HCT116 (cell line): ENCODE data around the gene CTNND2. TPM values are rescaled to one million over a fixed set of nuclear protein-coding genes. Genes with fewer than 3 reads are reported as not detected.

ENCODE experiments used
- ATAC-seq: fragments of 200-7000 bp; cut with Tn5 transposase; 2 replicates; pipeline ENCODE4 v1.9.1; 2020; ENCODE audit warnings: mild to moderate bottlenecking, moderate library complexity
- BruUV-seq: library from RNA; stranded (reverse); fragments of 400-500 nt; replicated peaks from 2 replicates; lab custom pipeline; 2021; lab: Mats Ljungman, UMichigan
- CTCF ChIA-PET: fragments of 300-600 bp; sonication (Branson Sonifier 250); formaldehyde crosslinking; loops from one replicate; lab custom pipeline; 2021; ENCODE audit warnings: antibody characterized with exemption; lab: Charles Lee
- POLR2A ChIA-PET: fragments of 300-600, 350-600 bp; sonication (Branson Sonifier 250); formaldehyde crosslinking; loops from one replicate; lab custom pipeline; 2021; ENCODE audit warnings: antibody characterized with exemption; lab: Charles Lee
- RAD21 ChIA-PET, 2 experiments: fragments of 300-600 bp; sonication (Branson Sonifier 250); formaldehyde crosslinking; loops; one replicate each; lab custom pipeline; 2023; ENCODE audit warnings: low total read pairs in 2 of 2; ENCODE audit not compliant: uncharacterized antibody in 2 of 2, unreplicated experiment in 2 of 2, low non-redundant PET in 1 of 2; lab: Charles Lee
- DNase-seq: peaks from one replicate; pipeline ENCODE4 v3.0.0-alpha.2; 2010; ENCODE audit warnings: low read depth, low spot score
- H2AFZ ChIP-seq: fragments of 200-600 bp; shearing (Covaris generic), sonication (generic); 2 replicates; pipeline ENCODE4 v1.6.1; 2017; ENCODE audit warnings: low read depth, mixed run types, mixed read lengths, antibody characterized with exemption, low read length; ENCODE audit not compliant: poor library complexity, severe bottlenecking
- H3K27ac ChIP-seq: 2 replicates; pipeline ENCODE4 v1.5.1; 2012; ENCODE audit warnings: low read depth, low read length
- H3K27me3 ChIP-seq: fragments of 200-600 bp; sonication (generic); 2 replicates; pipeline ENCODE4 v1.6.1; 2016; ENCODE audit warnings: mixed run types, low read length, mixed read lengths; ENCODE audit not compliant: insufficient read depth
- H3K36me3 ChIP-seq, 2 experiments: fragments of 200-500 bp in 1 of 2; fragments of 200-600 bp in 1 of 2; sonication (Bioruptor generic) in 1 of 2; sonication (generic) in 1 of 2; 2 replicates each; pipeline versions ENCODE4 v1.5.1 to v1.6.1; 2014 to 2016; ENCODE audit warnings: low read length in 2 of 2, inconsistent platforms in 1 of 2, mixed read lengths in 1 of 2, mixed run types in 1 of 2; ENCODE audit not compliant: insufficient read depth in 2 of 2, control insufficient read depth in 1 of 2
- H3K4me1 ChIP-seq, 2 experiments: fragments of 200-600 bp in 1 of 2; sonication (generic) in 1 of 2; 2 replicates each; pipeline versions ENCODE4 v1.5.1 to v1.6.1; 2012 to 2017; ENCODE audit warnings: low read length in 2 of 2, inconsistent platforms in 1 of 2, mild to moderate bottlenecking in 1 of 2, mixed read lengths in 1 of 2, mixed run types in 1 of 2, moderate library complexity in 1 of 2; ENCODE audit not compliant: insufficient read depth in 2 of 2, control insufficient read depth in 1 of 2
- H3K4me2 ChIP-seq: fragments of 200-600 bp; sonication (generic); 2 replicates; pipeline ENCODE4 v1.6.1; 2017; ENCODE audit warnings: mixed run types, low read length, mixed read lengths
- H3K4me3 ChIP-seq, 2 experiments: fragments of 200-600 bp in 1 of 2; sonication (generic) in 1 of 2; replicated peaks in 1 of 2; 2 replicates each; pipeline ENCODE4 v1.5.1; 2011 to 2016; ENCODE audit warnings: low read length in 2 of 2, control low read depth in 1 of 2, low read depth in 1 of 2, mild to moderate bottlenecking in 1 of 2, mixed read lengths in 1 of 2, mixed run types in 1 of 2
- H3K79me2 ChIP-seq: fragments of 200-600 bp; sonication (generic); 2 replicates; pipeline ENCODE4 v1.6.1; 2017; ENCODE audit warnings: mild to moderate bottlenecking, mixed run types, low read length, moderate library complexity, mixed read lengths; ENCODE audit not compliant: insufficient read depth
- H3K9ac ChIP-seq: fragments of 200-600 bp; sonication (generic); 2 replicates; pipeline ENCODE4 v1.6.1; 2016; ENCODE audit warnings: low read length, mixed read lengths
- H3K9me2 ChIP-seq: fragments of 200-600 bp; sonication (generic), shearing (Covaris generic); 2 replicates; pipeline ENCODE4 v1.6.1; 2017; ENCODE audit warnings: mixed run types, mild to moderate bottlenecking, moderate library complexity; ENCODE audit not compliant: insufficient read depth
- H3K9me3 ChIP-seq, 2 experiments: fragments of 200-500 bp in 1 of 2; fragments of 200-600 bp in 1 of 2; sonication (Bioruptor generic) in 1 of 2; sonication (generic) in 1 of 2; 2 replicates each; pipeline ENCODE4 v1.6.1; 2014 to 2017; ENCODE audit warnings: low read length in 2 of 2, mixed read lengths in 2 of 2, inconsistent platforms in 1 of 2, low read depth in 1 of 2, mild to moderate bottlenecking in 1 of 2, mixed run types in 1 of 2, moderate library complexity in 1 of 2; ENCODE audit not compliant: control insufficient read depth in 1 of 2, insufficient read depth in 1 of 2
- H4K20me1 ChIP-seq: fragments of 200-600 bp; sonication (generic), shearing (Covaris generic); 2 replicates; pipeline ENCODE4 v1.6.1; 2017; ENCODE audit warnings: mixed run types, mild to moderate bottlenecking, moderate library complexity; ENCODE audit not compliant: insufficient read depth
- CBX3 ChIP-seq: IDR thresholded peaks from 2 replicates; pipeline ENCODE4 v1.6.1; 2012; ENCODE audit warnings: low read depth
- CEBPB ChIP-seq: IDR thresholded peaks from 2 replicates; pipeline ENCODE4 v1.6.1; 2012; ENCODE audit warnings: low read depth
- EGR1 ChIP-seq: IDR thresholded peaks from 2 replicates; pipeline ENCODE4 v1.6.1; 2012; ENCODE audit warnings: low read depth
- ELF1 ChIP-seq: IDR thresholded peaks from 2 replicates; pipeline ENCODE4 v1.6.1; 2012; ENCODE audit warnings: low read depth, borderline replicate concordance
- EZH2 ChIP-seq: fragments of 200-600 bp; sonication (generic); IDR thresholded peaks from 2 replicates; pipeline ENCODE4 v1.6.1; 2017; ENCODE audit warnings: antibody characterized with exemption, mixed run types
- FOSL1 ChIP-seq: IDR thresholded peaks from 2 replicates; pipeline ENCODE4 v1.6.1; 2012; ENCODE audit warnings: low read depth
- JUND ChIP-seq: IDR thresholded peaks from 2 replicates; pipeline ENCODE4 v1.6.1; 2012
- POLR2A ChIP-seq: IDR thresholded peaks from 2 replicates; pipeline ENCODE4 v1.7.0; 2011; ENCODE audit warnings: borderline replicate concordance; ENCODE audit not compliant: insufficient read depth, insufficient read length; ENCODE audit errors: extremely low read depth
- POLR2AphosphoS5 ChIP-seq: IDR thresholded peaks from 2 replicates; pipeline ENCODE4 v1.6.1; 2011; ENCODE audit warnings: mild to moderate bottlenecking, low read depth, low read length, moderate library complexity
- RAD21 ChIP-seq: IDR thresholded peaks from 2 replicates; pipeline ENCODE4 v1.6.1; 2012; ENCODE audit warnings: low read depth, mild to moderate bottlenecking
- SIN3A ChIP-seq: IDR thresholded peaks from 2 replicates; pipeline ENCODE4 v1.6.1; 2012; ENCODE audit warnings: low read depth
- SRF ChIP-seq: IDR thresholded peaks from 2 replicates; pipeline ENCODE4 v1.6.1; 2012; ENCODE audit warnings: low read depth
- TCF7L2 ChIP-seq: IDR thresholded peaks from 2 replicates; pipeline ENCODE4 v1.7.0; 2011; ENCODE audit warnings: borderline replicate concordance, inconsistent platforms; ENCODE audit not compliant: insufficient read depth, insufficient read length; ENCODE audit errors: extremely low read depth
- YY1 ChIP-seq: IDR thresholded peaks from 2 replicates; pipeline ENCODE4 v1.6.1; 2011; ENCODE audit warnings: low read length, low read depth, moderate library complexity, mild to moderate bottlenecking; ENCODE audit not compliant: insufficient replicate concordance; ENCODE audit errors: extremely low read depth
- ZFX ChIP-seq: fragments of 450-650 bp; IDR thresholded peaks from 2 replicates; pipeline ENCODE4 v1.6.1; 2017
- intact Hi-C: fragments of 100-400 bp; cut with micrococcal nuclease; formaldehyde crosslinking; loops from 2 replicates; pipeline ENCODE4 v1.10.0; 2022
- total RNA-seq: library from RNA; stranded (reverse); gene quantifications from one replicate; pipeline ENCODE4 v1.2.1, GENCODE V29; 2021; ENCODE audit not compliant: unreplicated experiment
- TF ChIP-seq, protein P1 (sequence below): IDR thresholded peaks from 2 replicates; pipeline ENCODE4 v1.6.1; 2011; ENCODE audit warnings: mild to moderate bottlenecking, low read length, moderate library complexity; ENCODE audit not compliant: insufficient replicate concordance; ENCODE audit errors: extremely low read depth
- TF ChIP-seq, protein P2 (sequence below): IDR thresholded peaks from 2 replicates; pipeline ENCODE4 v1.6.1; 2012; ENCODE audit warnings: low read depth
- TF ChIP-seq, protein P3 (sequence below): IDR thresholded peaks from 2 replicates; pipeline ENCODE4 v1.6.1; 2012
- TF ChIP-seq, protein P4 (sequence below), 3 experiments: fragments of 200-600 bp in 1 of 3; sonication (generic) in 1 of 3; IDR thresholded peaks in 2 of 3; conservative IDR thresholded peaks in 1 of 3; 2 replicates each; pipeline ENCODE4 v1.5.1; 2012 to 2017; ENCODE audit warnings: low read depth in 2 of 3, low read length in 2 of 3, antibody characterized with exemption in 1 of 3, borderline replicate concordance in 1 of 3, control low read depth in 1 of 3, mild to moderate bottlenecking in 1 of 3, mixed read lengths in 1 of 3, mixed run types in 1 of 3, moderate library complexity in 1 of 3; ENCODE audit not compliant: insufficient read depth in 1 of 3
- TF ChIP-seq, protein P5 (sequence below): IDR thresholded peaks from 2 replicates; pipeline ENCODE4 v1.6.1; 2012

CTNND2 gene
- total RNA-seq, 1 experiment from 2014 or later, result not detected

DNA sequence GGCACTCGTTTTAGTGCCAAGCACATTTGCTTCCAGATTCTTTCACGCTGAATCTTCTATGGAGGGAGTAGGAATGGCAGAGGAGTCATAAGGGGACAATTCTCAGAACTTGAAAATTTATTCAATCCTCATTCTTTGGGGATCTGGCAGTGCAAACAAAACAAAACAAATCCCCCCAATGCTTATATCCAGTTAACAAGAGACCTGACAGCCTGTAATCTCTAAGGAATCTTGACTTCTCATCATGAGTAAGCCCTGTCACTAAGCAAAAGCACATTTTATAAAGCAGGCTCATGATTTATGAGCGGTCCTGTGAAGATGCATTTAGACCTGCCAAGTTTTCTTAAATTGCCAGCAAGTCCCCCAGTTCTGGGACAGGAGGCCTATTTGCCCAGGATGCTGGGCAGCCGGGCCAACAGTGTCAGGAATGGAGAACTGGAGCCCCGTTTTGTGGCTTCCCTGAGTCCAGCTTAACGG, 513.9 kb downstream of the CTNND2 start (continued):
- no peak for TF ChIP-seq EZH2

DNA sequence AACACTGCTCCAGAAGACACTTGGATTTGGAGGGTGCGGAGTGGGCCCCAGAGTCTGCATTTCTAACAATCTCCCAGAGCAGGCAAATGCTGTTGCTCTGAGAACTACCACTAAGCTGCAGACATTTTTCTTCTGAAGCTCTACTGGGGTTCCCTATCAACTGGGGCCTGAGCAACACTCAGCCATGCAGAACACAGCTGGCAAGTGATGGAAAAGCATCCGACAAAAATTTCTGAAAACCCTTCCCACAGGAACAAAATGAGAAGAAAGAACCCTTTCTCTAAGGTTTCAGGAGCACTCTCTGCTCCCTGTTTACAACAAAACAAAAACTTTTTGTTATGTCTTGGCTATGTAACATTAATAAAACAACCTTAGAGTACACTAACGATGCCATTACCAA, 516.9 kb downstream of the CTNND2 start:
- ChIA-PET CTCF (no interaction called here), POLR2A (no interaction called here)
- TF ChIP-seq, protein P1, sequence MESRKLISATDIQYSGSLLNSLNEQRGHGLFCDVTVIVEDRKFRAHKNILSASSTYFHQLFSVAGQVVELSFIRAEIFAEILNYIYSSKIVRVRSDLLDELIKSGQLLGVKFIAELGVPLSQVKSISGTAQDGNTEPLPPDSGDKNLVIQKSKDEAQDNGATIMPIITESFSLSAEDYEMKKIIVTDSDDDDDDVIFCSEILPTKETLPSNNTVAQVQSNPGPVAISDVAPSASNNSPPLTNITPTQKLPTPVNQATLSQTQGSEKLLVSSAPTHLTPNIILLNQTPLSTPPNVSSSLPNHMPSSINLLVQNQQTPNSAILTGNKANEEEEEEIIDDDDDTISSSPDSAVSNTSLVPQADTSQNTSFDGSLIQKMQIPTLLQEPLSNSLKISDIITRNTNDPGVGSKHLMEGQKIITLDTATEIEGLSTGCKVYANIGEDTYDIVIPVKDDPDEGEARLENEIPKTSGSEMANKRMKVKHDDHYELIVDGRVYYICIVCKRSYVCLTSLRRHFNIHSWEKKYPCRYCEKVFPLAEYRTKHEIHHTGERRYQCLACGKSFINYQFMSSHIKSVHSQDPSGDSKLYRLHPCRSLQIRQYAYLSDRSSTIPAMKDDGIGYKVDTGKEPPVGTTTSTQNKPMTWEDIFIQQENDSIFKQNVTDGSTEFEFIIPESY, result no peak
- TF ChIP-seq RAD21 (no peak), EGR1 (no peak), ELF1 (no peak), TCF7L2 (no peak), CBX3 (no peak), CEBPB (no peak), JUND (no peak), EZH2 (no peak), SIN3A (no peak), SRF (no peak), POLR2A (no peak), ZFX (no peak), FOSL1 (no peak), POLR2AphosphoS5 (no peak), YY1 (no peak)
- TF ChIP-seq, protein P2, sequence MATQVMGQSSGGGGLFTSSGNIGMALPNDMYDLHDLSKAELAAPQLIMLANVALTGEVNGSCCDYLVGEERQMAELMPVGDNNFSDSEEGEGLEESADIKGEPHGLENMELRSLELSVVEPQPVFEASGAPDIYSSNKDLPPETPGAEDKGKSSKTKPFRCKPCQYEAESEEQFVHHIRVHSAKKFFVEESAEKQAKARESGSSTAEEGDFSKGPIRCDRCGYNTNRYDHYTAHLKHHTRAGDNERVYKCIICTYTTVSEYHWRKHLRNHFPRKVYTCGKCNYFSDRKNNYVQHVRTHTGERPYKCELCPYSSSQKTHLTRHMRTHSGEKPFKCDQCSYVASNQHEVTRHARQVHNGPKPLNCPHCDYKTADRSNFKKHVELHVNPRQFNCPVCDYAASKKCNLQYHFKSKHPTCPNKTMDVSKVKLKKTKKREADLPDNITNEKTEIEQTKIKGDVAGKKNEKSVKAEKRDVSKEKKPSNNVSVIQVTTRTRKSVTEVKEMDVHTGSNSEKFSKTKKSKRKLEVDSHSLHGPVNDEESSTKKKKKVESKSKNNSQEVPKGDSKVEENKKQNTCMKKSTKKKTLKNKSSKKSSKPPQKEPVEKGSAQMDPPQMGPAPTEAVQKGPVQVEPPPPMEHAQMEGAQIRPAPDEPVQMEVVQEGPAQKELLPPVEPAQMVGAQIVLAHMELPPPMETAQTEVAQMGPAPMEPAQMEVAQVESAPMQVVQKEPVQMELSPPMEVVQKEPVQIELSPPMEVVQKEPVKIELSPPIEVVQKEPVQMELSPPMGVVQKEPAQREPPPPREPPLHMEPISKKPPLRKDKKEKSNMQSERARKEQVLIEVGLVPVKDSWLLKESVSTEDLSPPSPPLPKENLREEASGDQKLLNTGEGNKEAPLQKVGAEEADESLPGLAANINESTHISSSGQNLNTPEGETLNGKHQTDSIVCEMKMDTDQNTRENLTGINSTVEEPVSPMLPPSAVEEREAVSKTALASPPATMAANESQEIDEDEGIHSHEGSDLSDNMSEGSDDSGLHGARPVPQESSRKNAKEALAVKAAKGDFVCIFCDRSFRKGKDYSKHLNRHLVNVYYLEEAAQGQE, result no peak
- TF ChIP-seq, protein P3, sequence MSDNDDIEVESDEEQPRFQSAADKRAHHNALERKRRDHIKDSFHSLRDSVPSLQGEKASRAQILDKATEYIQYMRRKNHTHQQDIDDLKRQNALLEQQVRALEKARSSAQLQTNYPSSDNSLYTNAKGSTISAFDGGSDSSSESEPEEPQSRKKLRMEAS, result no peak
- TF ChIP-seq, protein P4, sequence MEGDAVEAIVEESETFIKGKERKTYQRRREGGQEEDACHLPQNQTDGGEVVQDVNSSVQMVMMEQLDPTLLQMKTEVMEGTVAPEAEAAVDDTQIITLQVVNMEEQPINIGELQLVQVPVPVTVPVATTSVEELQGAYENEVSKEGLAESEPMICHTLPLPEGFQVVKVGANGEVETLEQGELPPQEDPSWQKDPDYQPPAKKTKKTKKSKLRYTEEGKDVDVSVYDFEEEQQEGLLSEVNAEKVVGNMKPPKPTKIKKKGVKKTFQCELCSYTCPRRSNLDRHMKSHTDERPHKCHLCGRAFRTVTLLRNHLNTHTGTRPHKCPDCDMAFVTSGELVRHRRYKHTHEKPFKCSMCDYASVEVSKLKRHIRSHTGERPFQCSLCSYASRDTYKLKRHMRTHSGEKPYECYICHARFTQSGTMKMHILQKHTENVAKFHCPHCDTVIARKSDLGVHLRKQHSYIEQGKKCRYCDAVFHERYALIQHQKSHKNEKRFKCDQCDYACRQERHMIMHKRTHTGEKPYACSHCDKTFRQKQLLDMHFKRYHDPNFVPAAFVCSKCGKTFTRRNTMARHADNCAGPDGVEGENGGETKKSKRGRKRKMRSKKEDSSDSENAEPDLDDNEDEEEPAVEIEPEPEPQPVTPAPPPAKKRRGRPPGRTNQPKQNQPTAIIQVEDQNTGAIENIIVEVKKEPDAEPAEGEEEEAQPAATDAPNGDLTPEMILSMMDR (IDR thresholded peaks at IDR 0.05 in 2 of 3, conservative IDR thresholded peaks at IDR 0.05 in 1 of 3; ENCODE audit: borderline replicate concordance in 1 of 3, insufficient read depth in 1 of 3, low read depth in 2 of 3, low read length in 2 of 3), result no peak
- TF ChIP-seq, protein P5, sequence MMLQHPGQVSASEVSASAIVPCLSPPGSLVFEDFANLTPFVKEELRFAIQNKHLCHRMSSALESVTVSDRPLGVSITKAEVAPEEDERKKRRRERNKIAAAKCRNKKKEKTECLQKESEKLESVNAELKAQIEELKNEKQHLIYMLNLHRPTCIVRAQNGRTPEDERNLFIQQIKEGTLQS, result no peak

More for the DNA sequence above, 516.9 kb downstream of the CTNND2 start:
- H4K20me1 ChIP-seq, result no peaks in the 10 kb centered on the region
- H3K4me2 ChIP-seq, result no peak overlapping the region
- H3K36me3 ChIP-seq, result no peaks in the 10 kb centered on the region
- RAD21 ChIA-PET, result no interaction called here
- no peak overlapping the region for H3K27ac ChIP-seq
- ATAC-seq, result no peak
- H3K4me1 ChIP-seq, result no peaks in the 10 kb centered on the region
- H3K79me2 ChIP-seq, result no peaks in the 10 kb centered on the region
- no peak overlapping the region for H3K4me3 ChIP-seq
- DNase-seq, result no peak
- H2AFZ ChIP-seq, result no peak overlapping the region
- peaks cover 0 to 10% of the 10 kb centered on the region in 2 experiments; a peak in 2 of 4 replicates for H3K9me3 ChIP-seq
- H3K9me2 ChIP-seq, result no peaks in the 10 kb centered on the region
- intact Hi-C loops, result no loop called here
- H3K9ac ChIP-seq, result no peak overlapping the region
- no TSS peak for BruUV-seq
- no peaks in the 10 kb centered on the region for H3K27me3 ChIP-seq
